GOT3 (cell line): Measurements from ENCODE around the gene HCAR2.
"Not testable (repeated sequence)": the region's sequence is repeated elsewhere in the genome, so short reads cannot be mapped to it uniquely, and the experiment has no call there.

Experiments
- DNase-seq: peaks from one replicate; lab custom pipeline; 2025; ENCODE audit warnings: mixed read lengths; lab: John Stamatoyannopoulos, UW

The HCAR2 gene

DNA sequence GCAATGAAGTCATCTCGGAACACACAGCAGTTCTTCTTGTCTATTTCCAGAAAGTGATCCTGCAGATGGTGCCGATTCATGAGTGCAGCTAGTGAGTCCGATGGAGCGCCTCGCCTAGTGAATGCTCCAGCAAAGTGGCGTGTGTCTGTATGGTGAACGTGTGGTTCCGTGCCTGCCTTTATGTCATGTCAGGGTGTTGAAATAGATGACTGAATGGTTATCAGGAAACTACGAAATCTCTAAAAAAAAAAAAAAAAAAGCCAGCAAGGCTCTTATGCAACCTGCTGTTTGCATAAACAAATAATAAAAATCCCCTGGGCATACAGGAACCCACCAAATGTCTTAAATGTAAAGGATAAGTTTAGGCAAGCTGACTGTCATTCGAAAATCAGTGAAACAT lies 13.5 kb upstream of the HCAR2 start, which contains the start of gene HCAR3:
TSS of gene HCAR3 (minus strand) at position 154 of the 400 bp plus-strand sequence. CDS start at position 80, 74 bp downstream.
- not testable (repeated sequence) for DNase-seq

- DNase-seq, result not testable (repeated sequence)
Measured at GRCh38 chr12:122715211-122715610, 12.1 kb upstream of the HCAR2 start.

DNA sequence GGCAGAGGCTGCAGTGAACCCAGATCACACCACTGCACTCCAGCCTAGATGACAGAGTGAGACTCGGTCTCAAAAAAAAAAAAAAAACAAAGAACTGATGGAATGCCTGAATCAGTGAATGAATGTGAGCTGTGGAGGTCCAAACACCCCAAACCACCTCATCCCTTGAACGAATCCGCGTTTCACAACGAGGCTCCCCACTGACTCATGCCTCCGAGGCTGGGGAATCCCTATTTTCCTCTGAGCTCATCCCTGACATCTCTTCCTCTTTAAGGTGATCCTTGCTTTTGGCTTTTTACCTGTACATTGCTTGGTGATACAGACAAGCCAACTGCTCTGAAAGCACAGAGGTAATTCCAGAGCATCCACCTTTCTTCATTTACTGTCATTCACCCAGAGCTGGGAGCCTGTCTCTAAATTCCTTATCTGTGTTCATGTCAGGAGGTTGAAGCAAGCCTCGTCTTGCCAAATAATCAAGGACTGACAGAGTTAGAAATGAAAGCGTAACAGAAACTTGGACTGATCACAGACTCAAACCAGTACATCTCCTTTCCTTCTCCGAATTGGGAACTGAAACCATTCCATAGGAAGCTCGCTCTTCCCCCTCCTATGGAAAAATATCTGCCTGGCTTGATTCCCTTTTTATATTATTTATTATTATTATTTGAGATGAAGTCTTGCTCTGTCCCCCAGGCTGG lies 10.5 kb upstream of the HCAR2 start:
- DNase-seq, result not testable (repeated sequence)

DNA sequence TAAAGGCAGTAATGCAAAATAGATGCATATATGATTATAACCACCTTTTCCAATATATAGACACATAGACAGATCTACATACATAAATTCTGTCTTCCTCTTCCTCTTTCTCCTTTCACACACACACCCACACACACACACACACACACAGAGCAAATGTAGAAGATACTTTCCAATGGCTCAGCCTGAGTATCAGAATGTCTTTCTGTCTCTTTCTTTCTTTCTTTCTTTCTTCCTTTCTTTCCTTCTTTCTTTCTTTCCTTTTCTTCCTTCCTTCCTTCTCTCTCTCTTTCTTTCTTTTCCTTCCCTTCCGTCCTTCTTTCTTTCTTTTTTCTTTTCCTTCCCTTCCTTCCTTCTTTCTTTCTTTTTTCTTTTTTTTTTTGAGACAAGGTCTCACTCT lies 8.1 kb upstream of the HCAR2 start:
- DNase-seq, result not testable (repeated sequence)

DNA sequence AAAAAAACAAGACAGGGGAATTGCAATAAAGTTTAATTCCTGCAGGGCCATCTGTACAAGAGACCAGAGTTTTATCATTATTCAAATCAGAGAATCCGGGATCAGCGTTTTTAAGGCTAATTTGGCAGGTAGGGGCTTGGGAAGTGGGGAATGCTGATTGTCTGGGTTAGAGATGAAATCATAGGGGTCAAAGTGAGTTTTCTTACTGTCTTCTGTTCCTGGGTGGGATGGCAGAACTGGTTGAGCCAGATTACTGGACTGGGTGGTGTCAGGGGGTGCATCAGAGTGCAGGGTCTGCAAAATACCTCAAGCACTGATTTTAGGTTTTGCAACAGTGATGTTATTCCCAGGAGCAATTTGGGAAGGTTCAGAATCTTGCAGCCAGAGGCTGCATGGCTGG lies 7.2 kb upstream of the HCAR2 start:
- not testable (repeated sequence) for DNase-seq

DNA sequence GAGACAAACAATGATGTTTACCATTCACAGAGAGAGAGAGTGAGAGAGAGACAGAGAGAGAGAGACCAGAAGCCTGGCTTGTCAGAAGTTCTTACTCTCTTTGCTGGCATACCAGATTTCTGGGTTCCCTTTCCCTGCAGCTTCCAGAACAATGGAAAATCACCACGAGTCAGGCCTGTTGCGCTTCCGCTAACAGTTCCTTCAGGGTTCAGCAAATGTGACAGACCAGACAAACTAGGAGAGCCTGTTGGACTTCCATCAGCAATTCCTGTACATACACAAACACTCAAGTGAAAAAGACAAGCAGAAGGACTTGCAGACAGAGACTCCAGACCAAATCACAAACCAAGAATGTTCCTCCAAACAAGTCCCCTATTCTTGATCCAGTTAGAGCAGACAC lies 6.1 kb upstream of the HCAR2 start:
- not testable (repeated sequence) for DNase-seq

DNA sequence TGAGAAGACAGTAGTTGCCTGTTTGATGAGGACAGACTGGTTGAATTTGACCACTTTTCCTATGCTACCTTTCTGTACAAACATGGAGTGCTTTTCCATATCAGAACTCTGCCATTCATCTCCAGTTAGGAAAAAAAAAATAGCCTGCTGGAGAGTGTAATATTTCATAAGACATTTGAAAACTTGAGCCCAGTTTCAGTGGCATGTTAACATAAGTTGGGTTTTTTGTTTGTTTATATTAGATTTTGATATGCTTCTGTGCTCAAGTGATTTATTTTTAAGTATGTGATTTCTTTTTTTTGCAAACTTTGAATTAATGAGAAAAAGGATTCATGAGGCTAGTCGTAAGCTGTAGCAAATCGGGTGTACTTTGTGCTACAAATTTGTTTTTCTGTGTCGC lies 684 bp upstream of the HCAR2 start:
- not testable (repeated sequence) for DNase-seq

DNA sequence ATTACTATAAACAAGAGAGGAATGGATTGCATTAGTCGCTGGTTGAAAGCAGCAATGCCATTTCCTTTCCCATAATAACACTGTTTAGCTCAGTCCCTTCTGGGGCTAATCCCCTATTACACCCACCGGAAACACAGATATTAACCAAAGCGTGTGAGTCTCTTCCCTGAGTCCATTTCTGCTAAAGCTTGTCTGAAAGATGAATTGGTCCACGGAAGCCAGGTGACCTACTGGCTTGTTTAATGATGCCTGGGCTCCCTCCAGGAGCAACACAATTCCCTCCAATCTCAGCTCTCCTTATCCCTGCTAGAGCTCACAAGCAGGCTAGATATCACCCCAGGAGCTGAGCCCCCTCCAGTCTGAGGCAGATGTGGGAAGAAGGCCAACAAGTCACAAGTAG lies 1.7 kb downstream of the HCAR2 start:
- DNase-seq, result not testable (repeated sequence)

GRCh38 chr12:122700038-122700710 lies 3.0 kb downstream of the HCAR2 start:
- DNase-seq, result not testable (repeated sequence)

GRCh38 chr12:122696922-122697321 lies 6.2 kb downstream of the HCAR2 start:
- DNase-seq, result not testable (repeated sequence)

GRCh38 chr12:122691566-122691965 lies 11.6 kb downstream of the HCAR2 start:
- no peak for DNase-seq

DNA sequence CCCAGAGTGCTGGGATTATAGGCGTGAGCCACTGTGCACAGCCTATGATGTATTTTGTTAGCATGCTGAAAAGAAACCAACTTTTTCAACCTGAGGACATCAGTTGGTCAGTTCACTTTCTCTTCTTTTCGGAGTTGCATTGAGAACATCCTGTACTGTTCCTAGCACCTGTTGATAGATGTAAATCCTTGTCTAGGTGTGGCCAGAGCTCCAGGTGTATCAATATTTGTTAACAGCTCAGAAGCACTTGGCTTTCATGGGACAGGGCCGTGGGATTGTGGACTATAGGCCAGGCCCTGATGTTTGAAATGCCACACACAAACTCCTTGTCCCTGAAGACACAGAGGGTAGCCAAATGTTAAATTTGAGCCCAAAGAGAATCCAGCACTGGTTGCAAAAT lies 14.9 kb downstream of the HCAR2 start:
- DNase-seq, result no peak

GRCh38 chr12:122687086-122687485 lies 16.1 kb downstream of the HCAR2 start:
- no peak for DNase-seq

GRCh38 chr12:122686538-122686937 lies 16.6 kb downstream of the HCAR2 start:
- DNase-seq, result no peak

GRCh38 chr12:122684297-122684813 lies 18.8 kb downstream of the HCAR2 start:
- DNase-seq, result no peak

- DNase-seq, result no peak
Measured at GRCh38 chr12:122681814-122682213, 21.3 kb downstream of the HCAR2 start.

- DNase-seq, result not testable (repeated sequence)
Measured at GRCh38 chr12:122680989-122681388, 22.2 kb downstream of the HCAR2 start.

- DNase-seq, result not testable (repeated sequence)
Measured at GRCh38 chr12:122676781-122677180, 26.4 kb downstream of the HCAR2 start.

DNA sequence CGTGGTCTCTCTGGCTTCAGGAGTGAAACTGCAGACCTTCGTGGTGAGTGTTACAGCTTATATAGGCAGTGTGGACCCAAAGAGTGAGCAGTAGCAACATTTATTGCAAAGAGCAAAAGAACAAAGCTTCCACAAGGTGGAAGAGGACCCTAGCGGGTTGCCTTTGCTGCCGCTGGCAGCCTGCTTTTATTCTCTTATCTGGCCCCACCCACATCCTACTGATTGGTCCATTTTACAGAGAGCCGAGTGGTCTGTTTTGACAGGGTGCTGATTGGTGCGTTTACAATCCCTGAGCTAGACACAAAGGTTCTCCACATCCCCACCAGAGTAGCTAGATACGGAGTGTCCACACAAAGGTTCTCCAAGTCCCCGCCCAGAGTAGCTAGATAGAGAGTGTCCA lies 27.1 kb downstream of the HCAR2 start:
- DNase-seq, result not testable (repeated sequence)

- DNase-seq, result no peak
Measured at GRCh38 chr12:122672515-122672914, 30.6 kb downstream of the HCAR2 start.

DNA sequence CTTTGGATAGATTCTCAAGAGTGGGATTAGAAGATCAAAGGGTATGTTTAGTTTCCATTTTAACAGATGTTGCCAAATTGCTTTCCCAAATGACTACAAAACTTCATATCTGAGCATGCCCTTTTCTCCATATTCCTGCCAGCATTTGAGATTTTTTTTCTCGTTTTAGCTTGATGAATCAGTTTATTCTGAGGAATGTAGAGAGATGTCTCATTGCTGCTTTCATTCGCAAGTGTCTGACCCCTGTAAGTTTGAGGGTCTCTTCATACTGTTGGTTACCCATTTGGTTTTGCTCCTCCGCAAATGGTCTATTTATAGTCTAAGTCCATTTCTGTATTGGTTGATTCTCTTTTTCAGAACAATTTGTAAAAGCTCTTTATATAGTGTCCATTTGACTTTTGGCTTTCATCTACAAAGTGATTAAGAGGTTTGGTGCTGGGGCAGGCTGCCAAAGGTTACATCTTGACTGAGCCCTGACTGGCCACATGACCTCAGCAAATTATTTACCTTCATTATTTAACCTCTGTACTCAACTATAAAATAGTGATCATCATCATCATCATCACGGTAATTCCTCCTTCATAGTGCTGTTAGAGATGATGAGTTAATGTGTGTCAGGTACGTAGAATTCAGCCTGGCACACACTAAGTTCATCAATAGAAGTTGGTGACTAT lies 33.6 kb downstream of the HCAR2 start:
- no peak for DNase-seq

- DNase-seq, result no peak
Measured at GRCh38 chr12:122668268-122668667, 34.9 kb downstream of the HCAR2 start.

DNA sequence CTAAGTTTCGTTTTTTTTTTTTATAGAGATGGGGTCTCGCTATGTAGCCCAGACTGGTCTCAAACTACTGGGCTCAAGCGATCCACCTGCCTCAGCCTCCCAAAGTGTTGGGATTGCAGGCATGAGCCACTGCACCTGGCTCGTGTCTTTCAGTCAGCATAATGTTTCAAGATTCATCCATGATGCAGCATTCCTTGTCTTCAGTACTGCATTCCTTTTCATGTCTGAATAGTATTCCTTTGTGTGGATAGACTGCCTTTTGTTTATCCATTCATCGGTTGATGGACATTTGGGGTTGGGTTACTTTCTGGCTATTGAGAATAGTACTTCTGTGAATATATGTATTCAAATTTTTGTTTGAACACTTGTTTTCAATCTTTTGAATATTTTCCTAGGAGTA lies 37.4 kb downstream of the HCAR2 start:
- no peak for DNase-seq
